H1 (cell line): ENCODE data around the gene BRICD5. TPM values are rescaled to one million over a fixed set of nuclear protein-coding genes. Genes with fewer than 3 reads are reported as not detected.

Experiments
- CTCF ChIA-PET: fragments of 300-600 bp; sonication (Branson Sonifier 250); formaldehyde crosslinking; loops from one replicate; lab custom pipeline; 2021; ENCODE audit not compliant: partially characterized antibody; lab: Charles Lee
- POLR2A ChIA-PET: fragments of 300-600 bp; sonication (Branson Sonifier 250); formaldehyde crosslinking; loops from one replicate; lab custom pipeline; 2021; ENCODE audit warnings: inconsistent platforms; ENCODE audit not compliant: partially characterized antibody; lab: Charles Lee
- DNase-seq, 2 experiments: peaks; one replicate each; pipeline versions ENCODE4 v3.0.0 to v3.0.0-alpha.2; 2010 to 2022; ENCODE audit warnings: low spot score in 2 of 2, low read depth in 1 of 2, mixed read lengths in 1 of 2
- FAIRE-seq: peaks from 2 replicates; lab custom pipeline; 2011; peaks lifted over from hg19 to GRCh38; lab: Jason Lieb, UNC
- H2AFZ ChIP-seq: 2 replicates; pipeline ENCODE4 v1.8.1; 2012; ENCODE audit warnings: low read length, inconsistent platforms
- H2AK5ac ChIP-seq: 2 replicates; pipeline ENCODE4 v1.6.1; 2013; ENCODE audit warnings: low read depth, low read length
- H2BK120ac ChIP-seq: replicated peaks from 2 replicates; pipeline ENCODE3; 2013; ENCODE audit warnings: low read depth, low read length, inconsistent platforms
- H2BK12ac ChIP-seq: 2 replicates; pipeline ENCODE4 v1.6.1; 2013; ENCODE audit warnings: low read depth, low read length
- H2BK15ac ChIP-seq: 2 replicates; pipeline ENCODE4 v1.6.1; 2013; ENCODE audit warnings: low read length
- H2BK20ac ChIP-seq: 2 replicates; pipeline ENCODE4 v1.6.1; 2013; ENCODE audit warnings: low read length
- H2BK5ac ChIP-seq: 2 replicates; pipeline ENCODE4 v1.6.1; 2013; ENCODE audit warnings: low read depth, low read length
- H3K14ac ChIP-seq: 2 replicates; pipeline ENCODE4 v1.6.1; 2013; ENCODE audit warnings: inconsistent platforms; ENCODE audit not compliant: insufficient read length
- H3K18ac ChIP-seq: 2 replicates; pipeline ENCODE4 v1.6.1; 2013; ENCODE audit warnings: low read length; ENCODE audit errors: extremely low read depth
- H3K23ac ChIP-seq: 2 replicates; pipeline ENCODE4 v1.6.1; 2013; ENCODE audit warnings: inconsistent platforms; ENCODE audit not compliant: insufficient read length
- H3K23me2 ChIP-seq: 2 replicates; pipeline ENCODE4 v1.6.1; 2013; ENCODE audit warnings: low read depth, low read length
- H3K27ac ChIP-seq: 2 replicates; pipeline ENCODE4 v1.6.1; 2011; ENCODE audit warnings: low read depth, low read length, inconsistent platforms
- H3K27me3 ChIP-seq, 4 experiments: replicated peaks in 1 of 4; 1 replicate in 1 of 4; 2 replicates in 3 of 4; pipeline versions ENCODE4 v1.6.1 to v1.8.1; 2011 to 2013; ENCODE audit warnings: low read length in 3 of 4, mild to moderate bottlenecking in 3 of 4, inconsistent platforms in 2 of 4, mixed read lengths in 2 of 4, moderate library complexity in 1 of 4; ENCODE audit not compliant: control insufficient read depth in 3 of 4, insufficient read depth in 3 of 4; ENCODE audit errors: extremely low read depth in 1 of 4
- H3K36me3 ChIP-seq, 4 experiments: 2 replicates each; pipeline versions ENCODE4 v1.6.1 to v1.8.1; 2011 to 2013; ENCODE audit warnings: mild to moderate bottlenecking in 4 of 4, low read length in 3 of 4, moderate library complexity in 2 of 4, control low read depth in 1 of 4, inconsistent platforms in 1 of 4; ENCODE audit not compliant: insufficient read depth in 4 of 4, control insufficient read depth in 2 of 4
- H3K4ac ChIP-seq: replicated peaks from 2 replicates; pipeline ENCODE3; 2013; ENCODE audit warnings: low read length, low read depth, mixed read lengths, inconsistent platforms; ENCODE audit not compliant: insufficient read length
- H3K4me1 ChIP-seq, 4 experiments: replicated peaks in 1 of 4; 1 replicate in 1 of 4; 2 replicates in 3 of 4; pipeline versions ENCODE4 v1.6.1 to v1.8.1; 2011 to 2013; ENCODE audit warnings: low read length in 3 of 4, inconsistent platforms in 2 of 4, mixed read lengths in 1 of 4; ENCODE audit not compliant: insufficient read depth in 4 of 4, control insufficient read depth in 3 of 4
- H3K4me2 ChIP-seq, 2 experiments: 2 replicates each; pipeline versions ENCODE4 v1.6.1 to v1.8.1; 2011 to 2013; ENCODE audit warnings: low read depth in 2 of 2, low read length in 2 of 2, control low read depth in 1 of 2, inconsistent platforms in 1 of 2, mild to moderate bottlenecking in 1 of 2; ENCODE audit not compliant: insufficient read depth in 1 of 2
- H3K4me3 ChIP-seq, 4 experiments: fragments of 200-600, 300-600 bp in 1 of 4; sonication (generic), shearing (Covaris generic), sonication (Bioruptor Twin) in 1 of 4; 2 replicates each; pipeline versions ENCODE4 v1.5.1 to v1.8.1; 2011 to 2016; ENCODE audit warnings: low read length in 4 of 4, low read depth in 3 of 4, control low read depth in 2 of 4, inconsistent platforms in 2 of 4, mild to moderate bottlenecking in 2 of 4, mixed read lengths in 1 of 4, moderate library complexity in 1 of 4; ENCODE audit not compliant: insufficient read depth in 2 of 4; ENCODE audit errors: extremely low read depth in 1 of 4
- H3K56ac ChIP-seq: replicated peaks from 2 replicates; pipeline ENCODE3; 2013; ENCODE audit warnings: low read depth, mild to moderate bottlenecking, mixed read lengths, low read length, inconsistent platforms; ENCODE audit not compliant: insufficient read length
- H3K79me1 ChIP-seq: 2 replicates; pipeline ENCODE4 v1.6.1; 2013; ENCODE audit warnings: low read depth, low read length, control low read depth
- H3K79me2 ChIP-seq, 2 experiments: 2 replicates each; pipeline versions ENCODE4 v1.6.1 to v1.8.1; 2012 to 2013; ENCODE audit warnings: low read length in 2 of 2, mild to moderate bottlenecking in 2 of 2, inconsistent platforms in 1 of 2; ENCODE audit not compliant: insufficient read depth in 2 of 2, control insufficient read depth in 1 of 2
- H3K9ac ChIP-seq, 4 experiments: replicated peaks in 1 of 4; 1 replicate in 1 of 4; 2 replicates in 3 of 4; pipeline versions ENCODE4 v1.6.1 to v1.8.1; 2011 to 2013; ENCODE audit warnings: low read depth in 3 of 4, low read length in 3 of 4, control low read depth in 2 of 4, mild to moderate bottlenecking in 2 of 4, moderate library complexity in 2 of 4, inconsistent platforms in 1 of 4; ENCODE audit errors: extremely low read depth in 1 of 4
- H3K9me3 ChIP-seq, 2 experiments: 2 replicates each; pipeline versions ENCODE4 v1.6.1 to v1.8.1; 2012 to 2013; ENCODE audit warnings: mild to moderate bottlenecking in 2 of 2, moderate library complexity in 2 of 2, control low read depth in 1 of 2, inconsistent platforms in 1 of 2, low read depth in 1 of 2, low read length in 1 of 2, mixed read lengths in 1 of 2; ENCODE audit not compliant: insufficient read depth in 2 of 2
- H4K20me1 ChIP-seq, 2 experiments: replicated peaks in 1 of 2; 2 replicates each; pipeline versions ENCODE3 to v1.8.1; 2011 to 2013; ENCODE audit warnings: inconsistent platforms in 2 of 2, low read length in 2 of 2, mild to moderate bottlenecking in 1 of 2; ENCODE audit not compliant: insufficient read depth in 2 of 2, control insufficient read depth in 1 of 2
- H4K5ac ChIP-seq: 2 replicates; pipeline ENCODE4 v1.6.1; 2013; ENCODE audit warnings: low read length, low read depth, mixed read lengths, inconsistent platforms; ENCODE audit not compliant: insufficient read length
- H4K8ac ChIP-seq: 2 replicates; pipeline ENCODE4 v1.8.0; 2013; ENCODE audit warnings: mild to moderate bottlenecking, moderate library complexity, low read length, inconsistent platforms; ENCODE audit not compliant: insufficient read depth; ENCODE audit errors: extremely low read depth
- H4K91ac ChIP-seq: replicated peaks from 2 replicates; pipeline ENCODE3; 2013; ENCODE audit warnings: low read length, mixed read lengths, inconsistent platforms; ENCODE audit not compliant: insufficient read length
- BRCA1 ChIP-seq: IDR thresholded peaks from 2 replicates; pipeline ENCODE4 v1.6.1; 2012; ENCODE audit warnings: low read depth, low read length, improper control_type of control experiment
- RBBP5 ChIP-seq: IDR thresholded peaks from 2 replicates; pipeline ENCODE4 v1.7.1; 2012; ENCODE audit warnings: low read depth, mild to moderate bottlenecking, inconsistent platforms, low read length, moderate library complexity, borderline replicate concordance
- WGBS, 2 experiments: shearing (Covaris generic) in 1 of 2; methylation state at CpG; one replicate each; pipeline versions ENCODE4 v1.1.6 to v1.1.7; 2013 to 2015; ENCODE audit warnings: low lambda C conversion rate in 2 of 2, mixed read lengths in 2 of 2, inconsistent platforms in 1 of 2, low coverage in 1 of 2, missing lambda C conversion rate in 1 of 2; ENCODE audit not compliant: insufficient replicate concordance in 2 of 2, insufficient coverage in 1 of 2, insufficient read length in 1 of 2; ENCODE audit errors: extremely low coverage in 1 of 2, missing lambda C conversion rate in 1 of 2; 5-methylcytosine and 5-hydroxymethylcytosine counted together
- polyA plus RNA-seq, 7 experiments: library from polyadenylated mRNA; depleted of rRNA in 3 of 7; stranded (reverse) in 5 of 7; unstranded in 2 of 7; fragments of >200 nt in 5 of 7; fragments of 200-250 nt in 2 of 7; gene quantifications; 1 replicate in 5 of 7; 2 replicates in 1 of 7; 4 replicates in 1 of 7; pipeline versions ENCODE4 v1.2.1 to v1.2.3, GENCODE V29; 2011 to 2013; ENCODE audit warnings: missing spikeins in 2 of 7, mixed read lengths in 2 of 7
- total RNA-seq: library from RNA; stranded (reverse); fragmentation: NEBNext Ultra II Directional; extraction: Animal tissue kit (Norgen Biotek cat#: 25700); gene quantifications from 2 replicates; pipeline ENCODE4 v1.2.1, GENCODE V29; 2021

Gene BRICD5
- total and polyA plus RNA-seq, 2 of the 8 experiments (the other 6 are each of a cell fraction or from before 2014, with no cell fraction given) = 8.5 to 14.2 TPM

- Histone ChIP-seq H3K79me1 (peaks cover 28% of the 10 kb centered on the region), H3K14ac (no peak overlapping the region), H3K4me3 (no peak overlapping the region), H3K4me1 (peaks cover 0 to 29% (median 17%) of the 10 kb centered on the region in 4 experiments; a peak in 5 of 7 replicates), H3K27ac (no peak overlapping the region; the same call in 1 of the 2 replicates), H3K4me2 (no peak overlapping the region), H4K91ac (no peak overlapping the region), H3K23ac (no peak overlapping the region), H3K36me3 (peaks cover 7 to 14% (median 11%) of the 10 kb centered on the region in 4 experiments; a peak in 7 of 8 replicates), H3K18ac (no peak overlapping the region), H4K8ac (no peak overlapping the region), H3K23me2 (peaks cover 2% of the 10 kb centered on the region; the same call in 1 of the 2 replicates), H3K27me3 (no peaks in the 10 kb centered on the region), H2BK12ac (no peak overlapping the region), H2BK20ac (no peak overlapping the region), H2AFZ (no peak overlapping the region), H3K9ac (no peak overlapping the region), H4K20me1 (peaks cover 30 to 50% of the 10 kb centered on the region in 2 experiments), H3K9me3 (peaks cover 0 to 17% of the 10 kb centered on the region in 2 experiments; a peak in 1 of 4 replicates), H2BK15ac (no peak overlapping the region), H3K79me2 (peaks cover 31 to 76% of the 10 kb centered on the region in 2 experiments), H3K4ac (no peak overlapping the region), H2BK120ac (no peak overlapping the region), H2AK5ac (no peak overlapping the region), H2BK5ac (peak overlapping the region; percentile 49; the same call in 1 of the 2 replicates), H3K56ac (no peak overlapping the region), H4K5ac (no peak overlapping the region)
- POLR2A ChIA-PET = interaction anchor here (0.6 to 15.0 kb wide), 6 partner anchors 10 to 196 kb away, joined by 4 to 312 read pairs (median 6); partner anchors contain the start of genes CASKIN1 and RAB26
- FAIRE-seq = no peak
- WGBS, 2 experiments = 85% methylated on average over 9 of the region's 10 CpGs; no CpG with 5 or more reads in 1 of the 2 experiments
- CTCF ChIA-PET = interaction anchor here (1.0 to 1.4 kb wide), 4 partner anchors 14 to 22 kb away, joined by 3 to 5 read pairs (median 4); partner anchors contain the start of gene RAB26
- DNase-seq = no peak
- TF ChIP-seq BRCA1 = no peak
- TF ChIP-seq RBBP5 = no peak
These were observed 48.8 kb downstream of the BRICD5 start for GRCh38 chr16:2161911-2162310.
